Liver (tissue), 9 donors: ENCODE data around the gene CRHR1. TPM values are rescaled to one million over a fixed set of nuclear protein-coding genes. Genes with fewer than 3 reads are reported as not detected.

Experiments used
- DNase-seq: peaks from one replicate; pipeline ENCODE4 v3.0.0-alpha.2; 2017; ENCODE audit warnings: low spot score
- H3K27ac ChIP-seq, 2 donors: one replicate each; pipeline ENCODE4 v1.7.0; 2013; ENCODE audit warnings: inconsistent platforms in 2 of 2, low read length in 2 of 2, control low read depth in 1 of 2, low read depth in 1 of 2, mild to moderate bottlenecking in 1 of 2
- H3K27me3 ChIP-seq, 4 donors: one replicate each; pipeline versions ENCODE4 v1.6.1 to v1.7.0; 2013; ENCODE audit warnings: low read length in 3 of 4, inconsistent platforms in 1 of 4, mild to moderate bottlenecking in 1 of 4, moderate library complexity in 1 of 4; ENCODE audit not compliant: control insufficient read depth in 4 of 4, insufficient read depth in 4 of 4
- H3K36me3 ChIP-seq, 4 donors: one replicate each; pipeline versions ENCODE4 v1.6.1 to v1.7.0; 2013; ENCODE audit warnings: low read length in 3 of 4, mild to moderate bottlenecking in 3 of 4, low read depth in 1 of 4, moderate library complexity in 1 of 4; ENCODE audit not compliant: control insufficient read depth in 4 of 4, insufficient read depth in 3 of 4
- H3K4me1 ChIP-seq, 4 donors: one replicate each; pipeline versions ENCODE4 v1.6.1 to v1.7.0; 2013; ENCODE audit warnings: low read length in 3 of 4, mild to moderate bottlenecking in 3 of 4, moderate library complexity in 1 of 4; ENCODE audit not compliant: control insufficient read depth in 4 of 4, insufficient read depth in 4 of 4
- H3K4me3 ChIP-seq, 3 donors: one replicate each; pipeline versions ENCODE4 v1.6.1 to v1.7.0; 2013; ENCODE audit warnings: low read length in 3 of 3, control low read depth in 1 of 3, low read depth in 1 of 3, mild to moderate bottlenecking in 1 of 3
- H3K9ac ChIP-seq, 2 donors: one replicate each; pipeline ENCODE4 v1.7.0; 2013; ENCODE audit warnings: low read length in 2 of 2, mild to moderate bottlenecking in 2 of 2, moderate library complexity in 2 of 2, control low read depth in 1 of 2, low read depth in 1 of 2
- H3K9me3 ChIP-seq, 4 donors: one replicate each; pipeline versions ENCODE4 v1.6.1 to v1.7.0; 2013; ENCODE audit warnings: low read length in 3 of 4; ENCODE audit not compliant: control insufficient read depth in 4 of 4
- ATF3 ChIP-seq: IDR thresholded peaks from 2 replicates; pipeline ENCODE4 v1.6.1; 2016; ENCODE audit warnings: antibody characterized with exemption
- CTCF ChIP-seq: fragments of 150-350 bp; IDR thresholded peaks from 2 replicates; pipeline ENCODE4 v1.5.1; 2017; ENCODE audit warnings: improper control_type of control experiment, low read depth, low read length; ENCODE audit not compliant: missing input control
- EGR1 ChIP-seq, 2 donors: IDR thresholded peaks; 2 replicates each; pipeline ENCODE4 v1.6.1; 2016 to 2018; ENCODE audit warnings: antibody characterized with exemption in 2 of 2, low read depth in 2 of 2
- FOXA1 ChIP-seq: IDR thresholded peaks from 2 replicates; pipeline ENCODE4 v1.6.1; 2016; ENCODE audit warnings: antibody characterized with exemption
- FOXA2 ChIP-seq: IDR thresholded peaks from 2 replicates; pipeline ENCODE4 v1.6.1; 2016; ENCODE audit warnings: antibody characterized with exemption
- HNF4A ChIP-seq, 2 donors: conservative IDR thresholded peaks; 2 replicates each; pipeline ENCODE4 v1.6.1; 2016; ENCODE audit warnings: antibody characterized with exemption in 2 of 2, mild to moderate bottlenecking in 2 of 2
- HNF4G ChIP-seq: IDR thresholded peaks from 2 replicates; pipeline ENCODE4 v1.6.1; 2016; ENCODE audit warnings: antibody characterized with exemption
- JUND ChIP-seq, 2 donors: IDR thresholded peaks; 2 replicates each; pipeline ENCODE4 v1.6.1; 2016; ENCODE audit warnings: antibody characterized with exemption in 2 of 2
- NR2F2 ChIP-seq: IDR thresholded peaks from 2 replicates; pipeline ENCODE4 v1.6.1; 2016; ENCODE audit warnings: antibody characterized with exemption
- RAD21 ChIP-seq, 2 donors: IDR thresholded peaks; 2 replicates each; pipeline ENCODE4 v1.6.1; 2016; ENCODE audit warnings: antibody characterized with exemption in 2 of 2, mild to moderate bottlenecking in 2 of 2
- RXRA ChIP-seq, 2 donors: IDR thresholded peaks; 2 replicates each; pipeline ENCODE4 v1.6.1; 2017 to 2018; ENCODE audit warnings: antibody characterized with exemption in 2 of 2, mild to moderate bottlenecking in 1 of 2
- SP1 ChIP-seq: IDR thresholded peaks from 2 replicates; pipeline ENCODE4 v1.6.1; 2018; ENCODE audit warnings: antibody characterized with exemption, mild to moderate bottlenecking
- TAF1 ChIP-seq: conservative IDR thresholded peaks from 2 replicates; pipeline ENCODE4 v1.6.1; 2016; ENCODE audit warnings: antibody characterized with exemption, mild to moderate bottlenecking
- YY1 ChIP-seq: IDR thresholded peaks from 2 replicates; pipeline ENCODE4 v1.6.1; 2016; ENCODE audit warnings: antibody characterized with exemption, mild to moderate bottlenecking
- ZBTB33 ChIP-seq: IDR thresholded peaks from 2 replicates; pipeline ENCODE4 v1.6.1; 2016; ENCODE audit warnings: antibody characterized with exemption
- WGBS: extraction: QIAGEN DNeasy Blood & Tissue Kit; methylation state at CpG from one replicate; pipeline ENCODE4 v1.1.7; 2013; 5-methylcytosine and 5-hydroxymethylcytosine counted together
- polyA plus RNA-seq, 2 donors: library from polyadenylated mRNA; stranded (reverse) in 1 of 2; unstranded in 1 of 2; fragments of 200-250 nt in 1 of 2; fragments of >200 nt in 1 of 2; fragmentation: Nextera tagmentation in 1 of 2; extraction: Ambion mirVana in 1 of 2; gene quantifications; one replicate each; pipeline versions ENCODE4 v1.2.1 to v1.2.3, GENCODE V29; 2013 to 2015
- total RNA-seq, 2 donors: library from RNA; depleted of rRNA; stranded (reverse); fragments of >200 nt; gene quantifications; one replicate each; pipeline ENCODE4 v1.2.3, GENCODE V29; 2014
- TF ChIP-seq, protein P1 (sequence below): IDR thresholded peaks from 2 replicates; pipeline ENCODE4 v1.6.1; 2016; ENCODE audit warnings: antibody characterized with exemption, mild to moderate bottlenecking
- TF ChIP-seq, protein P2 (sequence below): IDR thresholded peaks from 2 replicates; pipeline ENCODE4 v1.6.1; 2016; ENCODE audit warnings: antibody characterized with exemption
- donor health status: healthy.
- donor health status: healthy.
- donor health status: healthy.
- donor health status: healthy.
- donor health status: healthy.

Gene CRHR1
- total and polyA plus RNA-seq, 4 donors: not detected

DNA sequence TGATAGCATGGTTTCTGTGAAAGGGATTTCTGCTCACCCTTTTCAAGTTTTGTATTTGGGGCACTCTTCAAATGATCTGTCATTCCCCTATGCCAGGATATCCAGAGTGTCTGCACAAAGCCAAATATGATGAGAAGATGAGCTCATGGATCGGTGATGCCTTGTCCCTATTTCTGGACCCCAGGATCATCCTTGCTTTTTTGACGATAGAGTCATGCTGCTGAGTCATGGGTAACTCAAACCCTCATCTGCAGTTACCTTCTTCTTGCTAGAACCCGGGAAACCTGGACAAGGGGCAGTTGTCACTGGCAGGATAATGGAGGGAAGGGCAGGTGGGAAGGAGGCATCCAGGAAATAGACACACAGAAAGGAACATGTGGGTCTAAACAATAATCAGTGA, 92.4 kb downstream of the CRHR1 start:
- no peak overlapping the region for H3K27ac ChIP-seq
- DNase-seq: no peak
- no peak overlapping the region for H3K9ac ChIP-seq
- peaks cover 0 to 3% (median 0%) of the 10 kb centered on the region in 4 donors for H3K27me3 ChIP-seq
- no peaks in the 10 kb centered on the region for H3K36me3 ChIP-seq
- H3K4me1 ChIP-seq: no peaks in the 10 kb centered on the region
- H3K9me3 ChIP-seq: no peaks in the 10 kb centered on the region
- 77% methylated on average over 3 of the region's 3 CpGs for WGBS
- no peak for TF ChIP-seq YY1
- TF ChIP-seq RAD21 (IDR thresholded peaks at IDR 0.05): no peak
- TF ChIP-seq FOXA2: no peak
- H3K4me3 ChIP-seq: no peak overlapping the region

GRCh38 chr17:45877467-45877866, 93.3 kb downstream of the CRHR1 start:
- WGBS: 66% methylated on average over 1 of the region's 1 CpG
- TF ChIP-seq TAF1 (no peak), YY1 (no peak), HNF4A (conservative IDR thresholded peaks at IDR 0.05) (no peak), RAD21 (IDR thresholded peaks at IDR 0.05) (no peak), JUND (IDR thresholded peaks at IDR 0.05) (no peak), FOXA1 (no peak), RXRA (IDR thresholded peaks at IDR 0.05) (no peak), HNF4G (no peak), EGR1 (IDR thresholded peaks at IDR 0.05; ENCODE audit: low read depth in 2 of 2) (no peak)
- TF ChIP-seq, protein P1, sequence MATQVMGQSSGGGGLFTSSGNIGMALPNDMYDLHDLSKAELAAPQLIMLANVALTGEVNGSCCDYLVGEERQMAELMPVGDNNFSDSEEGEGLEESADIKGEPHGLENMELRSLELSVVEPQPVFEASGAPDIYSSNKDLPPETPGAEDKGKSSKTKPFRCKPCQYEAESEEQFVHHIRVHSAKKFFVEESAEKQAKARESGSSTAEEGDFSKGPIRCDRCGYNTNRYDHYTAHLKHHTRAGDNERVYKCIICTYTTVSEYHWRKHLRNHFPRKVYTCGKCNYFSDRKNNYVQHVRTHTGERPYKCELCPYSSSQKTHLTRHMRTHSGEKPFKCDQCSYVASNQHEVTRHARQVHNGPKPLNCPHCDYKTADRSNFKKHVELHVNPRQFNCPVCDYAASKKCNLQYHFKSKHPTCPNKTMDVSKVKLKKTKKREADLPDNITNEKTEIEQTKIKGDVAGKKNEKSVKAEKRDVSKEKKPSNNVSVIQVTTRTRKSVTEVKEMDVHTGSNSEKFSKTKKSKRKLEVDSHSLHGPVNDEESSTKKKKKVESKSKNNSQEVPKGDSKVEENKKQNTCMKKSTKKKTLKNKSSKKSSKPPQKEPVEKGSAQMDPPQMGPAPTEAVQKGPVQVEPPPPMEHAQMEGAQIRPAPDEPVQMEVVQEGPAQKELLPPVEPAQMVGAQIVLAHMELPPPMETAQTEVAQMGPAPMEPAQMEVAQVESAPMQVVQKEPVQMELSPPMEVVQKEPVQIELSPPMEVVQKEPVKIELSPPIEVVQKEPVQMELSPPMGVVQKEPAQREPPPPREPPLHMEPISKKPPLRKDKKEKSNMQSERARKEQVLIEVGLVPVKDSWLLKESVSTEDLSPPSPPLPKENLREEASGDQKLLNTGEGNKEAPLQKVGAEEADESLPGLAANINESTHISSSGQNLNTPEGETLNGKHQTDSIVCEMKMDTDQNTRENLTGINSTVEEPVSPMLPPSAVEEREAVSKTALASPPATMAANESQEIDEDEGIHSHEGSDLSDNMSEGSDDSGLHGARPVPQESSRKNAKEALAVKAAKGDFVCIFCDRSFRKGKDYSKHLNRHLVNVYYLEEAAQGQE: no peak
- H3K27ac ChIP-seq: no peak overlapping the region
- H3K36me3 ChIP-seq: no peaks in the 10 kb centered on the region
- no peak overlapping the region for H3K4me3 ChIP-seq
- no peak overlapping the region for H3K9ac ChIP-seq
- no peaks in the 10 kb centered on the region for H3K27me3 ChIP-seq
- DNase-seq: no peak
- H3K9me3 ChIP-seq: no peaks in the 10 kb centered on the region
- no peaks in the 10 kb centered on the region for H3K4me1 ChIP-seq

DNA sequence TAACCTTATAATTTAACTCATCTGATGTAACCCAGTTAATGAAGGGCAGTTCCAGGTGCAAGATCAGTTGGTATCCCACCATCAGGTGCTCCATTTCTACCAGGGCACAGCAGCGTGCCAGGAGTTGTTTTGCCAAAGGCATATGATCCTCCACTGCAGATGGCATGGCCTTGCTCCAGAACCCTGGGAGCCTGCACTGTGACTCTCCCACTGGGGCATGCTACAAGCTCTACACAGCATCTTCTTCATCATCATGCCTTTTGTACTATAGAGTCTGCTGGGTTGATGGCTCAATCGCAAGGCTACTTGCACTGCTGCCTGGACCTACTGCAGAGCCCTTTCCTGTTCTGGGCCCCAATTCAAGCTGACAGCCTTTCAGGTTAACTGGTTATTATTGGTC, 98.9 kb downstream of the CRHR1 start:
- no peaks in the 10 kb centered on the region for H3K9me3 ChIP-seq
- no peaks in the 10 kb centered on the region for H3K36me3 ChIP-seq
- H3K27ac ChIP-seq: no peak overlapping the region
- no peak overlapping the region for H3K4me3 ChIP-seq
- TF ChIP-seq ATF3 (no peak), ZBTB33 (no peak), CTCF (no peak), NR2F2 (no peak), FOXA1 (no peak), RXRA (IDR thresholded peaks at IDR 0.05) (no peak), JUND (IDR thresholded peaks at IDR 0.05) (no peak), TAF1 (no peak), RAD21 (IDR thresholded peaks at IDR 0.05) (no peak), EGR1 (IDR thresholded peaks at IDR 0.05; ENCODE audit: low read depth in 2 of 2) (no peak), SP1 (no peak)
- TF ChIP-seq, protein P2, sequence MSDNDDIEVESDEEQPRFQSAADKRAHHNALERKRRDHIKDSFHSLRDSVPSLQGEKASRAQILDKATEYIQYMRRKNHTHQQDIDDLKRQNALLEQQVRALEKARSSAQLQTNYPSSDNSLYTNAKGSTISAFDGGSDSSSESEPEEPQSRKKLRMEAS: no peak
- H3K27me3 ChIP-seq: no peaks in the 10 kb centered on the region
- no peak overlapping the region for H3K9ac ChIP-seq
- 96% methylated on average over 2 of the region's 2 CpGs for WGBS
- no peaks in the 10 kb centered on the region for H3K4me1 ChIP-seq
- DNase-seq: no peak
